ENCODE results near the gene LRMDA. TPM values are rescaled to one million over a fixed set of nuclear protein-coding genes. Genes with fewer than 3 reads are reported as not detected.
A peak's percentile ranks its signal among the peaks of the same experiment; 100 is the strongest.

Gene LRMDA
- total and polyA plus RNA-seq, 2 of the 13 experiments (the other 11 are each of a cell fraction or from before 2014, with no cell fraction given), result 13.4 to 22.0 TPM

- TF ChIP-seq ZGPAT (CRISPR knock-in tag; IDR thresholded peaks at IDR 0.05) (peak; percentile 54; the same call in 1 of the 2 replicates), GABPB1 (CRISPR knock-in tag; IDR thresholded peaks at IDR 0.05) (0 out of 2 replicates have a peak, but pooled peaks have one; percentile 17), TBX2 (CRISPR knock-in tag; IDR thresholded peaks at IDR 0.05; ENCODE audit: borderline replicate concordance) (peak; percentile 37; the same call in 1 of the 2 replicates), FOXA3 (CRISPR knock-in tag; IDR thresholded peaks at IDR 0.05) (peak; percentile 81), HOXD1 (CRISPR knock-in tag; IDR thresholded peaks at IDR 0.05) (0 out of 2 replicates have a peak, but pooled peaks have one; percentile 22), TCF7 (IDR thresholded peaks at IDR 0.05; ENCODE audit: low read depth) (0 out of 2 replicates have a peak, but pooled peaks have one; percentile 11), NCOA2 (CRISPR knock-in tag; IDR thresholded peaks at IDR 0.05) (peak; percentile 43; the same call in 1 of the 2 replicates)
- TF ChIP-seq, protein P1, sequence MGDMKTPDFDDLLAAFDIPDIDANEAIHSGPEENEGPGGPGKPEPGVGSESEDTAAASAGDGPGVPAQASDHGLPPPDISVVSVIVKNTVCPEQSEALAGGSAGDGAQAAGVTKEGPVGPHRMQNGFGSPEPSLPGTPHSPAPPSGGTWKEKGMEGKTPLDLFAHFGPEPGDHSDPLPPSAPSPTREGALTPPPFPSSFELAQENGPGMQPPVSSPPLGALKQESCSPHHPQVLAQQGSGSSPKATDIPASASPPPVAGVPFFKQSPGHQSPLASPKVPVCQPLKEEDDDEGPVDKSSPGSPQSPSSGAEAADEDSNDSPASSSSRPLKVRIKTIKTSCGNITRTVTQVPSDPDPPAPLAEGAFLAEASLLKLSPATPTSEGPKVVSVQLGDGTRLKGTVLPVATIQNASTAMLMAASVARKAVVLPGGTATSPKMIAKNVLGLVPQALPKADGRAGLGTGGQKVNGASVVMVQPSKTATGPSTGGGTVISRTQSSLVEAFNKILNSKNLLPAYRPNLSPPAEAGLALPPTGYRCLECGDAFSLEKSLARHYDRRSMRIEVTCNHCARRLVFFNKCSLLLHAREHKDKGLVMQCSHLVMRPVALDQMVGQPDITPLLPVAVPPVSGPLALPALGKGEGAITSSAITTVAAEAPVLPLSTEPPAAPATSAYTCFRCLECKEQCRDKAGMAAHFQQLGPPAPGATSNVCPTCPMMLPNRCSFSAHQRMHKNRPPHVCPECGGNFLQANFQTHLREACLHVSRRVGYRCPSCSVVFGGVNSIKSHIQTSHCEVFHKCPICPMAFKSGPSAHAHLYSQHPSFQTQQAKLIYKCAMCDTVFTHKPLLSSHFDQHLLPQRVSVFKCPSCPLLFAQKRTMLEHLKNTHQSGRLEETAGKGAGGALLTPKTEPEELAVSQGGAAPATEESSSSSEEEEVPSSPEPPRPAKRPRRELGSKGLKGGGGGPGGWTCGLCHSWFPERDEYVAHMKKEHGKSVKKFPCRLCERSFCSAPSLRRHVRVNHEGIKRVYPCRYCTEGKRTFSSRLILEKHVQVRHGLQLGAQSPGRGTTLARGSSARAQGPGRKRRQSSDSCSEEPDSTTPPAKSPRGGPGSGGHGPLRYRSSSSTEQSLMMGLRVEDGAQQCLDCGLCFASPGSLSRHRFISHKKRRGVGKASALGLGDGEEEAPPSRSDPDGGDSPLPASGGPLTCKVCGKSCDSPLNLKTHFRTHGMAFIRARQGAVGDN (CRISPR knock-in tag; IDR thresholded peaks at IDR 0.05), result peak; percentile 68
Measured at GRCh38 chr10:76148217-76148616, 716.8 kb downstream of the LRMDA start (continued).

Data from HepG2 (cell line).